GM15510 (cell line): ENCODE measurements around the gene DESI1.

ENCODE experiments used
- POLR2A ChIP-seq: IDR thresholded peaks from 3 replicates; pipeline ENCODE4 v1.6.1; 2011; ENCODE audit warnings: borderline replicate concordance; ENCODE audit not compliant: insufficient read length; ENCODE audit errors: extremely low read depth

Gene DESI1

DNA sequence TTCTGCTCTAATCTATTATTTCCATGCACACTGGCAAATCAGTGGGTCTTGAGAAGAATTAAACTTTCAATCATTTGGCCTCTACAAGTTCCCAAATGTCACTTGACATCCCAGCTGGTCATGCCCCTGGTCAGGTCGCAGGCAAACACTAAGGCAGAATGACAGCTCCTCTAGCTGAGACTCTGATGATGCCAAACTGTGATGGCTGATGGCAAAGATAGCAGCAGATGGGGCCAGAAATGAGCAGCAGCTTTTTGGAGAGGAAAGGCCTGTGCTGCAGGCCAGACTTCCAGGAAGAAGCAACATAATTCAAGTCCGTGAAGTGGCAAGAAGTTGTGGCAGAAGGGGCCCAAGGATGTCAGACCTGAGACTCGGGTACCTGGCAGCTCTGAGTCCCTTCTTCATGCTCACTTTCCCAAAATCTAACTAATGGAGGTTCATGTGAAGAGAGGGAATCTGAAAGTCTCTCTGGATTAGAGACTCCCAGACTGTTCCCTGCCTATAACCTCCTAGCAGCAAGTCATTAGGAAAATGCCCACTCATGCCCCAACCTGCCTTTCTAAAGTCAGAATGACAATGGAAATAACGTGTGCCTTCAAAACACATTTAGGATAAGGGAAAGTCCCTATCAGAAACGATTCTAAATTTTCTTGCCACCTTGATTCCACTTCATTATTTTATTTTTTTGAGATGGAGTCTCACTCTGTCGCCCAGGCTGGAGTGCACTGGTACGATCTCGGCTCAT lies 21.8 kb downstream of the DESI1 start:
- no peak for TF ChIP-seq POLR2A

DNA sequence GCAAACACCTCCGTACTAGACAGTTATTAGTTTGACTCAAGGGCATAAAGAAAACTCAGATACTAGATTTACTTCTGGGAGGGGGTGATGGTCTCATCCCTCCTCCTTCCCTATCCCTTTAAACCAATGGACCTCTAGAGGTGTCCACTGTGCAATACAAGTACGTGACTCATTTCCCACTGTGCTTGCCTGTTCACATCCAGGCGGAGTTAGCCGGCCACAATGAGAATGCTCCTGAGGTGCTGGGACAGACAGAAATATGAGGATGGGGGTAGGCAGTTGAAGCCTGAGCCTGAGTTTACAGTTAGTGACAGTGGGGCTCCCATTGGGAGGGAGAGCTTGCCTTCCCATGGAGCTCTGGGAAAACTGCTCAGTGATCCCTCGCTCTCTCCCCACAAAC lies 22.8 kb downstream of the DESI1 start:
- TF ChIP-seq POLR2A, result no peak

DNA sequence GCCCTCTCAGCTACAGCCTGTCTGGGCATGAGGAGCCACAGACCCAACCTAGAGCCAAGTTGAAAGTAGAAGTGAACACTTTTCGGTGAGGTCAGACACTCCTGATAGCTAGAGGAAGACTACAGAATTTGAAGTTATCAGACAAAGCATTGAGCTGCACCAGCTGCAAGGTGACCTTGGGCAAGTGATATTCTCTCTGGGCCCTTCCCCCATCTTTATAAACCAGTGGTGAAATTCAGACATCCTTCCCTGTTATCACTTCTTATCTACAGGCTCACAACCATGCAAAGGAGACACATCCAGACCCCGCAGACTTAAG lies 23.2 kb downstream of the DESI1 start:
- no peak for TF ChIP-seq POLR2A

DNA sequence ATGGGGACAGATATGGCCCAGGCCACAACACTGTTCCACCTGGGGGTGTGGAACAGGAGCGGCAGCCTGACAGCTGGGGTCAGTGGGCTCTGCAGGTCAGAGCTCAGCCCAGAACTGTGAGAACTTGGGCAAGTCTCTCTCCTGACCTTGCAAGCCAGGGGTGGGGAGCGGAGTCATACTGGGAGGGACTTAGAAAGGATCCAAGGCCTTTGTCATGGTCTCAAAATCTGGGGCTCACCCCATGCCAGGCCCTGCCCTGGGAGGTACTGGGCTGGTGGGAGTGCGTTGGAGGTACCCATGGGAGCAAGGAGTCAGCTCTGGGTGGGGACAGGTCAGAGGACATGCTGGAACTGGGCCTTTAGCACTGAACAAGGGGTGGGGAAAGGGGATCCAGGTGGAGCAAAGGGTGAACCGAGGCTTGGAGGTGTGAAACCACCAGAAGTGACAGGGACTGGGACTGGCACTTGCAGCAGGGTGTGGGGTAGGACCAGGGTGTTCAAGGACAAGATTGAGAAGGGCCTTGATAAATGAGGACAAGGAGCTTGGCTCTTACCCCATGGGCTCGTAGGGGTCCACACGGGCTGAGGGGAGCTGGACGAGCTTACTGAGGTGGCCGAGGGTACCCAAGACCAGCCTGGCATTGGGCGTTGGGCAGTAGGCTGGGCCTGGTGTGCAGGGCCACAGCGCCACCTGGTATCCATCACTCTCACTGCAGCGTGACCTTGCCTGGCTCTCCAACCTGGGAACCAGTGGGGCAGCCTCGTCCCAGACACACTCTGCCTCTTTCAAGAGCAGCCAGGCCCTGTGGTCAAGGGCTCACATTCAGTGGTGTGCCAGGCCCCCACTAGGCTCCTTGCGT lies 23.8 kb downstream of the DESI1 start:
- TF ChIP-seq POLR2A, result no peak

DNA sequence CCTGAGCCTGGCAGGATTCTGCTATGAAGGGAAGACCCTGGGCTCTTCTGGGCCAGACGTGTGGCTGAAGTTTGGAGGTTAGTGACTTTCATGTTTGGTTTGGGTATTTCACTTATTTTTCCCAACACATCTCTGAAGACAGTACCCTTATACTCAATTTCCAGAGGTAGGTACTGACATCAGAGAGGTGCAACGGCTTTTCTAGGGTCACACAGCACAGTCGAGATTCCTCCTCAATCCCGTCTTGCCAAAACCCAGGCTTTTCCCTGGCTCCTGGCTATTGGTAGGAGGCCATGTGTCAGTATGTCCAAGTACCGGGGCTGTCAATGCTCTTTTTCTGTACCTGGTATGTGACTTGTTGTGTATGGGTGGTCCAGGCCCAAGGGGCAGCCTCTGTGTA lies 25.1 kb downstream of the DESI1 start:
- no peak for TF ChIP-seq POLR2A

DNA sequence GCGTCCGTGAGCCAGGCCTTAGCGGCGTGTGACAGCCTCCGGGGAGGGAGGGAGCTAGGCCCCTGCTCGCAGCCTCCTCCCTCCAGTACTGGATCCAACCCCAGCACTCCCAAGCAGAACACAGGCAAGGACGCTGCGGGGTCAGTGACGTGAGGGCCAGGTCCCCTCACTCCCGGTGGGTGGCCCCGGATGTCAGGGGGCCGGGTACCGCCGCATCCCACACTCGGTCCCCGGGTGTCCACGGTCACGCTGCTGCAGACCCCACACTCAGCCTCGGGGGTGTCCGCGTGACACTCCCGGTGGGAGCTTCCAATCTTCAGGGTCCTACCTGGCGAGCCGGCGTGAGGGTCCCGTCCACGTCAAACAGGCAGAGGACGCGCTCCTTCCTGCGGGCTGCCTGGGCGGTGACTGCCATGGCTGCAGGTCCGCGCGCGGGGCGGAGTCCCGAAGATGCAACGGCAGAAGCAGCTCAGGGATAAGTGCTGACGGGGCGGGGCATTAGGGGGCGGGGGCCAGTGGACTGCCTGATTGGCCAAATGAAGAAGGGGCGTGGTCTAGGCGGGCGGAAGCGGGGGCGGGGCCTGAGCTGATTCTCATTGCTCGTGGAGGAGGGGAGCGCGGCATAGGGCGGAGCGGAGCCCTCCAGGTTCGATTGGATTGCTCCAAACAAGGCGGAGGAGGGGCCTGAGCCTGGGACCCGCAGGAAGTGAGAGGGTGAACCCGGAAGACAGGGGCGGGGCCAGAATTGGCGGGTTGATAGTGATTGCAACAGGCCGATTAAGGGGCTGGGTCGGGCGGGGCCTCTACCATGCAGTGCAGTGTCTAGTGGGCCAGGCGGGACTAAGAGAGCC lies 31.2 kb downstream of the DESI1 start, which contains the start of gene PMM1:
Gene PMM1 (minus strand): TSS at position 450 of the 851 bp plus-strand sequence. CDS start 35 bp downstream, at position 415.
- TF ChIP-seq POLR2A, result peak; percentile 75

DNA sequence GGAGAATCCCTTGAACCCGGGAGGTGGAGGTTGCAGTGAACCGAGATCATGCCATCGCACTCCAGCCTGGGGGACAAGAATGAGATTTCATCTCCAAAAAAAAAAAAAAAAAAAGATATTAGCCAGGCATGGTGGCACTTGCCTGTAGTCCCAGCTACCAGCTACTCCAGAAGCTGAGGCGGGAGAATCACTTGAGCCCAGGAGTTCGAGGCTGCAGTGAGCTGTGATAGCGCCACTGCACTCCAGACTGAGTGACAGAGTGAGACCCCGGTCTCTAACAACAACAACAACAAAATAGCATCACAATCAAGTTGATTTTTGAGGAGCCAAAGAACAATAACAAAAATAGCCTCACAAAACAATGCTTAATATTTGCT lies 33.5 kb downstream of the DESI1 start:
- no peak for TF ChIP-seq POLR2A

DNA sequence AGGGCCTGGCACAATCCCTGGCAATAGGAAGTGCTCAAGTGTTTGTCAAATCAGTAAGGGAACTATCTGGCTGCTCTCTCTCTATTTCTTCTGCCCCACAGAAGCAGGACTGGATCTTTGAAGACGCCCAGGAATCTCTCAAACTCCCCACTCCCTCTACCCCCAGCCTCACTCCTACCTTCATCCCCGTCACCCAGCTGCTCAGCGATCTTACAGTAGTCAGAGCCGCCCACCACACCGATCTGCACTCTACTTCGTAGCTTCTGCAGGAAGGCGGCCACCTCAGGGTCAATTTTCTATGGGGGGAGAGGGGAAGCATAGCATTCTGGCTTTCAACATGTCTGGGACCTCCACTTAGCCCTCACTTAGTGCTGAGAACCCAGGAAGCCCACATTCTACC lies 34.9 kb downstream of the DESI1 start:
- no peak for TF ChIP-seq POLR2A

DNA sequence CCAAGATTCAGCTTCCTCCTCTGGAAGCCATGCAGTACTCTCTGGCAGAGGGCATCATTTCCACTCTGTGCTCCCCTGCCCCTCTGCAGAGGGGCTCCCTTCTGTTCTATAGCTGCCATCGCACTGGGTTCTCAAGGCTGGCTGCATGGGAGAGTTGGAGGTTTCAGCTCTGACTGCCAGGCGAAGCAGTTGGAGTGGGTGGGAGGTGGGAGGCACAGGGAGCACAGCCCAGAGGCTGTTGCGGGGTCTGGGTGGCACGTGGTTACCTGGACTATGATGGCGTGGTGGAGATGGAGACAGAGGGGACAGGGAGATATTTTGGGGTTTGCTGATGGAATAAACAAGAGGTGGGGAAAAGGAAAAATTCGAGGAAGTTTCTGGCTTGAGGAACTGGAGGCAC lies 36.0 kb downstream of the DESI1 start:
- TF ChIP-seq POLR2A, result no peak

DNA sequence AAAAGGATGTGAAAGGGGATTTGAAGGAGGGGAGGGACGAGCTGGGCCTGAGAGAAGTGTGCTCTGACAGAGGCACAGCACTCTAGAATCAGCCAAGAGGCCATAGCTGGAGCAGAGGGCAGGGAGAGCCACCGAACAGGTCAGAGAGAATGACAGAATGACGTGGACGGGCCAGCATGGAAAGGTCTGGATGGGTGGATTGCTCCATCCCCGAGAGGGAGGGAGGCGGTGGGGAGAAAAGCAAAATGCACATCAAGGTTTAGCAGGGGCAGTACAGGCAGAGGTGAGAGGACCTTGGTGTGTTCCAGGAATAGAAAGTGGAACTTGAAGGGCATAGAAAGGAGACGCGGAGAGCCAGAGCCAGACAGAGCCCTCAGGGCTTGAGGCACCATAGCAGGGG lies 38.1 kb downstream of the DESI1 start:
- no peak for TF ChIP-seq POLR2A

DNA sequence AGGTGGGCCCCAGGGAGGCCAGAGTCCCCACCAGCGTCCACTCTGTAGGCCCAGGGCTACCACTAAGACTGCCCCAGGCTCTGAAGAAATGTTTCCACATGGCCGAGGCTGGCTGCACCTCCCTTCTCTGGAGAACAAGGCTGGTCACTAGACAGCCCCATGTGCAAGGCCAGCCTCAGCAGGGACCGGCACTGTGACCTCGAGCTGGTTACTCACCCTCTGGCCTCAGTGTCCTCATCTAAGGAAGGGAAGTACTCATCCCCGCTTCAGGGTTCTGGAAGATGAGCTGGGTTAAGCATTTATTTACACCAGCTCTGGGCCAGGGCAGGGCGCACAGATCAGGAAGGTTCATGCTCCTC lies 40.9 kb downstream of the DESI1 start:
- no peak for TF ChIP-seq POLR2A

DNA sequence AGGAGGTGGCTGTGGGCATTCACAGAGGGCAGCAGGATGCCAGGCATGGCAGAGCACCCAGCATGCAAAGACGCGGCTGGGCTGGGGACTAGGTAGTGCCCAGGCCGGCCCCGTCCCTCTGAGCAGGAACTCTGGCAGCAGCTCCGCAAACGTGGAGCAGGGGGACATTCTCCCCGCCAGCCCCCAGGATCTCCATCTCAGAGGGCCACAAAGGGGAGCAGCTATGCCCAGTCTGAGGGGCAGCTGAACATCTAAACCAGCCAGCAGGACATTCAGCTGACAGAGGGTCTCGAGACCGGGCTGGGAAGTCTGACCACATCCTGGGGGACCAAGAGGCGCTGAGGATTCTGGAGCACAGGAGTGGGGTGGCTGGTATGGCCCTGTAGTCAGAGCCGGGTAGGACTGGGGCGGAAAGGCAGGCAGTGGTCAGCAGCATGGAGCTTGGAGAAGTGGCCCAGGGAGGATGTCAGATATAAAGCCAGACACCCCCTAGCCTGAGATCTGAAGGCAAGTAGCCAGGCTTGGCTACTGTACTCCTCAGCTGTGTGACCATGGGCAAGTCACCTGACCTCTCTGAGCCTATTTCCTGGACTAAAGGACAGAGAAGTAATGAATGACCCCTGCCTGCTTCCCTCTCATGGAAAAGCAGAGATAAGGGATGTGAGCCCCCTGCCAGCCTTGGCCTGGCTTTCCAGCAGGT lies 41.4 kb downstream of the DESI1 start:
- TF ChIP-seq POLR2A, result no peak

DNA sequence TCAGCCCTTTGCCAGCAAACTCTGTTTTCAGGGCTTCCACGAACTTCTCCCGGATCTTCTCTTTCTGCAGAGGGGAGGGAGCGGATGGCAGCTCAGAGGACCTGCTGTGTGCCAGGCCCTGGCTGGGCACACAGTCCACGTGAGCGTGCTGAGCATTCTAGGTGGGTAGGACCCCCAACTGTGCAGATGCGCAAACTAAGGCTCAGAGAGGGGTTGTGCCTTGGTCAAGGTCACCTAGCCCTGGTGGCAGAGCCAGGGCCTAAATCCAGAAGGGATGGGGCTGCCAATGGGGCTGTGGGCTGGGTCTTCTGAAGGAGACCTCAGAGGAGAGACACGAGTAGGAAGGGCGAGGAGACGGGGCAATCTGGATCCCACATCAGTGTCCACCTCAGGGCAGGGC lies 42.0 kb downstream of the DESI1 start:
- no peak for TF ChIP-seq POLR2A

DNA sequence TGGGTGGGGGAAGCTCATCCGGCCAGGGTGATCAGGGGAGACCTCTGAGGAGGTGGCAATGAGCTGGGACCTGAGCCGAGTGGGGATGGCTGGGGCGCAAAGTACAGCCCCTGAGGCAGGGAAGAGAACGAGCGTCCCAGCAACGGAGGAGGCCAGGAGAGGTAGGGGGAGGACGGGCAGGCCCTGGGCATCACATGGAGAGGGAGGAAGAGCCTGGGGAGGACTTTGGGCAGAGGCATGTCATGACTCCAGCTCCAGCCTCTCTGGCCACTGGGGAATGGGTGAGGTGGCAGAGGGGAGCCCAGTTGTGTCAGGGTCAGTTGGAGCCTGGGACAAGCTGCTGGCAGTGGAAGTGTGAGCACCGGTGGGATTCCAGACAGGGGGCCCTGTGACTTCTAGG lies 42.7 kb downstream of the DESI1 start:
- TF ChIP-seq POLR2A, result no peak

DNA sequence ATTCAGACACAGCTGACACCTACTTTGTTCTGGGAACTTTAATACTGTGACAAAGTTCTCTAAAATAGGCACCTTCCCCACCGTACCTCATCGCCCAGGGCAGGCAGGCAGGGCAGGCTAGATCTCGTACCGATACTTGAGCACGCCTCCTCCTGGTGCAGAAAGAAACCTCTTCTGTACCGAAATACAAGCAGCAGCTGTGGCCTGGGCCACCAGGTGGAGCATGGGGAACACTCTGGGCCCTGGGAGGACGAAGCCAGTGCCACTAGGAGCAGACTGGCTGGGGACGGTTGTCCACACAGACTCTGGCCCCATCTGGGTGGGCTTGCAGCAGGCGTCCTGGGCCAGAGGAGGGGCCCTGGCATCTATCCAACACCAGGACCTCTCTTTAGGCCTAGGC lies 44.0 kb downstream of the DESI1 start:
- no peak for TF ChIP-seq POLR2A

DNA sequence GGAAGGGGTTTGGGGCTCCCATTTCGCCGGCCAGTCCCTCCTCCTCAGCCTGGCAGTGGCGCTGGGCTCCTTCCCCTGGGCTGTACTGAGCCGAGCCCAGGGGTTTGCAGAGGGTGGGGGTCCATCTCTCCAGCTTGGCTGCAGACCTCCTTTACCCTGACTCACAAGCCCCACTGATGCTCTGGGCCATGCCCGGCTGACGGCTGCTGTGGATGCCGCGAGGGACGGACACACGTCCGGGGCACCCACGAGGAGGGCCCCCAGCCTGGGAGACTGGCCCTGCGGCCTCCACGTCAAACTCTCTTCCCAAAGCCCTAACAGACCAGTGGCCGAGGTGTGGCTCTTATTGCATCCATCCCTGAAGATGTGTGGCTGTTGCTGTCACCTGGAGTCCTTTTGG lies 45.3 kb downstream of the DESI1 start:
- no peak for TF ChIP-seq POLR2A
